Activated T-cell treated with anti-CD3 and anti-CD28 coated beads for 24 hours (primary cell): ENCODE results near the gene ERCC8.
"Not testable (repeated sequence)": the region's sequence is repeated elsewhere in the genome, so short reads cannot be mapped to it uniquely, and the experiment has no call there.

Experiments used
- DNase-seq: peaks from one replicate; pipeline ENCODE4 v3.0.0-alpha.2; 2020; ENCODE audit warnings: low read depth

ERCC8 gene

DNA sequence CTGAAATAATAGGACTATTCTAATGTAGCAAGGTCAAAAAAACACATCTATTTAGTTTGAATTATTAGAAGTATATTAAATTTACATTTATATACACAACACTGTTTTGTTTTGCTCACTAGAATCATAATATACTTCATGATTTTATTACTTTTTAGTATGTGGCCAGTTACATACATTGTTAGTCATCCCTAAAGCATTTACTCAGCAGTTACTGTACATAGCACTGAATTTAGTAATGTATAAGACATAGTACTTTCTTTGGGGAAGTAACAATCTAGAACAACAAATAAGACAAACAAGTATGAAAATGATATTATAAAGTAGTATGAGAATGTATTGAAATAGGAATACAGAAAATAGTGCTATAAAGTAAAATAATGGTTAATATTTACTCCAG lies 28.2 kb downstream of the ERCC8 start:
- no peak for DNase-seq

DNA sequence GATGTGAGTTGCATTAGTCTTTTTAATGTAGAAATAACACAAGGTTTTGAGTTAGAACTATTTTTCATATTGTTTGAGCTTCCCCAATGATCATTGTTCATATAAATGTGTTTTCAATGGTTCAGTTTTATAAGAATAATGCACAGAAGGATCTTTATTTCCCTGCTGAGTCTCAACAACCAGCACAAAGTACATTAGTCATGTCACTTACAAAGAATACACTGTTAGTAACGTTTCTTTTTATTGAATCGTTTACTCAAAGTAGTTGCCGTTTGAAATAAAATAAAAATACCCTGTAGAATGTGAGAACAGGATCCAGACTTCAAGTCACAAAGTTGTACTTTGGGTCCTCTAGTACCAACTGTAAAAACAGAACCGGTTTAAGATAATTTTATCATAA lies 41.5 kb downstream of the ERCC8 start:
- no peak for DNase-seq

DNA sequence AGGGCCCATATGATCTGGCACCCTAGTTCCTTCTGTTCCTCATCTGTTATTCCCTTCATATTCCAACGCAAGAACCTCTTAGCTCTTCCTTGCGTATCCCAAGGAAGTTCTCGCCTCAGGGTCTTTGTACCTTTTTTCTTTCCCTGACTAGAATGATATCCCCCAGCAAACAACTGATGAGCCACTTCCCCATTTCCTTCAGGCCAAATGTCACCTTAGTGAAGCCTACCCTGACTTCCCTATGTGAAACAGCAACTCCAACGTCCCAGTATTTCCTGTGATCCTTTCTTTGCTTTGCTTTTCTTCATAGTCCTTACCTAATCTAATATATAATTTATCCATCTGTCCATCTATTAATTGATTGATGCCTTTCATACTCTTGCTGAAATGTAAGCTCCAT lies 47.9 kb downstream of the ERCC8 start:
- no peak for DNase-seq

DNA sequence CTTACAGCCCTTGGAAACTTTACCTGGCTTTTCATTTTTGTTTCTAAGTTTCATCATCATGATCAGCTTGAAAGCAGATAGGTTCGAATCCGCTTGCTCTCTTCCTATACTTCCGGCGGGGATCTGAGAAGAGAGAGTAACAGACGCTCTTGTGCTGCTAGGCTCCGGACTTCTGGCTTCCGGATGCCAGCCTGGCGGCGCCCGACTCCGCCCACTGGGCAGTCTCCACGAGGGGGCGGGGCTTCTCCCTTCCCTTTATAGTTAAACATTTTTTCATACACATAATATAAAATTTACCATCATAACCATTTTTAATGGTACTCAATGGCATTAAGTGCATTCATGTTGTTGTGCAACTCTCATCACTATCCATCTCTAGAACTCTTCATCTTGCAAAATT lies 51.3 kb downstream of the ERCC8 start:
- no peak for DNase-seq

DNA sequence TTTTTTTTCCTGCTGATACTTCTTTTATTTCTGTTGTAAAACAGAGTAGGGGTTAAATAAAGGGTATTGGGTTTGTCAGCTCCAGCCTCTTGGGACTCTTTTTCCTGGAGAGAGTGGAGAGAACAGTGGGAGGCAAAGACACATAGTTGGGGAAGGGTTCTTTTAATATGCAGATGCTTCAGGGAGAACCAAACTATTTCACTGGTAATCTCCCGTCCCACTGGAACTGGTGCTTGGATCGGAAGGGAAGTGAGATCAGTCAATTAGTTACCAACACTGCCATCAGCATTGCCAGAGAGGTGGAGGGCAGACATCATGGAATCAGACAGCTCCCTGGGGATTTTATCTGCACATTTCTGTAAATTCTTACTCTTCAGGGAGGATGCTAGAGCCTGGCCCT lies 53.2 kb downstream of the ERCC8 start:
- no peak for DNase-seq

DNA sequence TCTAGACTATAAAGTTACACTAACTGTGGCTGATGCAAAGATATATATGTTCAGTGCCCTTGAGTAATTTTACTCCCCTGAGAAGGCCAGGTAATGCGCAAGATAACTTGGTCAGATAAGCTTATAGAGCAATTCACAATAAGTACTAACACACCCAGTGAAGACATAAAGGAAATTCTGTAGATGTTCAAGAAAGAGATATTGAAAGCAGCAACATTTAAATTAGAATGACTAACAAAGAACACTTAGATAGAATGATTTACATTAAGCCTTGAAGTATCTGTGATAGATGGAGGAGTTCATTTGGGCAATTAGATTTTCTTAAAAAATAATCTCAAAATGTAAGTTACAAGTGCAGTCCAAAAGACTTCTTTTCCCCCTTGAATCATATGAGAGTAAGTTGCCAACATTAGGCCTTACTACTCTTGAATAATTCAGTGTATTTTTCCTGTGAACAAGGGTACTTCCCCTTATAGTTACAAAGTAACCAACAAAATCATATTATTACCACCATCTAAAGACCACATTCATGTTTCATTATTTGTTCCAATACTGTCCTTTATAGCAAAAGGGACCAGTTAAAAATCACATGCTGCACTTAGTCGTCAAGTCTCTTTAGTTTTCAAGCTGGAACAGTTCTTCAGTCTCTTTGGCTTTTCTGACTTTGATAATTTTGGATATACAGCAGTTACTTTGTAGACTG lies 56.4 kb downstream of the ERCC8 start:
- no peak for DNase-seq

DNA sequence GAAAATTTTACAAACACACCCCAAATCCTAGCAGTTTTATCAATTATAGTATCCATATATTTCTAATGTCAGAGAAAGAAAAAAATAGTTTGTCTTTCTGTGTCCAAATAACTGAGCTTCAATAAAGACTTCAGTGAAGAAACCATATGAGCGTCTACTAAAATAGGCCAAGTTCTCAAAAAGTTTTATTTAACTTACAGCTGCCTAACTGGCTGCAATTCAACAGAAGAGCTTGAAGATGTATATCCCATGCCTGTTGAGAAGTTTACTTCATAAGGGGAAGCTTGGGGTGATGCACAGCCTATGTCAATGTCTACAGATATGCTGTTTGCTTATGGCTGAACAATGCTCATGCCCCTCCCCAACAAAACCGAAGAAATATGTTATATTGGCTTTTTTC lies 57.1 kb downstream of the ERCC8 start:
- no peak for DNase-seq

DNA sequence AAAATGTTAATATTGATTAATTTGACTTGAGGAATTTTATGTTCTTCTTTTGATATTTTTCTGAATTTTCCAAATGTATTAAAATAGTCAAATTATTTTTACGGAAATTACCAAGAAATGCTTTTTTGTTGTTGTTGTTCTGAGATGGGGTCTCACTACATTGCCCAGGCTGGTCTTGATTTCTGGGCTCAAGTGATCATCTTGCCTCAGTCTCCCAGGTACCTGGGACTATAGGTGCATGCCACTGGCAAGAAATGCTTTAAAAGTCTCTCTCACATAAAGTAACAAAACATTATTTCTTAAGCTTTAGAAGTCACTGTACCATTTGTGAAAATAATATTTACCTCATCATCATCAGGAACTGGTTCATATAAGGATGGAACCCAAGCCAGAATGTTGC lies 57.8 kb downstream of the ERCC8 start:
- DNase-seq = no peak

DNA sequence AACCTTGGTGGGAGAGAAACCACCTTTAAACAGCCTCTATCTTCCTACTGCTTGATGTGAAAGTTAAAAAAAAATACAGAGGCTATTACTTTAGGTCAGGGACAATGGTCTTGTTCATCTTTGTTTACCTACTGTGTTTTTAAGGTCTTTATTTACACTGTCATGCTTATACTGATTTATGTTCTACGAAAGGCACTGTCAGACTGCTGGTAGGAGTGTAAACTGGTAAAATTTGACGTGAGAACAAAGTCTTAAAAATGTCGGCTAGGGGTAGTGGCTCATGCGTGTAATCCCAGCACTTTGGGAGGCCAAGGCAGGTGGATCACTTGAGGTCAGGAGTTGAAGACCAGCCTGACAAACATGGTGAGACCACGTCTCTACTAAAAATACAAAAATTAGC lies 58.7 kb downstream of the ERCC8 start:
- no peak for DNase-seq

DNA sequence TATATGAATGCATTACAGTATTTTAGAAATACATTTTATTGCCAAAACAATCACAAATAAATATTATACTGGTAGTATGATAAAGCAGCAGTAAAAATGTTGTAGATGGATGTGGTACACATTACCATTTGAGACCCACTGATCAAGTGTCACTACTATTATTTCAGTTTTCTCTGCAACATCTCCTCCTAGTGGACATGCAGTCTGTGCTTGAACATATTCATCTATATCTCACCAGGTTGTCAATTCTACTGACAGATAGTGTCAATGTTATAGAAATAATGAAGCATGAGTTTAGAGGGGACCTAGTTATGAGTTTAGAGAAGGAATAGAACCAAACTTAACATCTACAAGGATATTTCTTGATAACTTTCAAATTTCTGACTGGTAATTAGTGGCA lies 61.6 kb downstream of the ERCC8 start:
- no peak for DNase-seq

DNA sequence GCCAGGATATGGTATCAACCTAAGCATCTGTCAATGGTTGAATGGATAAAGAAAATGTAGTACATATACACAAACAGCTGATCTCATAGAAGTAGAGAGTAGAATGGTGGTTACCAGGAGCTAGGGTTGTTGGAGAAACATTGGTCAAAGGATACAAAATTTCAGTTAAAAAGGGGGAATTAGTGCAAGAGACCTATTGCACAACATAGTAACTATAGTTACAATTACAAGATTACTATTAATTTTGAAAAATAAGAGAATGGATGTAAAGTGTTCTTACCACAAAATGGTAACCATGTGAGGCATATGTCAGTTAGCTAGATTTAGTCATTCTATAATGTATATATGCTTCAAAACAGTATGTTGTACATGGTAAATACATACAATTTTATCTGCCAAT lies 72.0 kb downstream of the ERCC8 start:
- no peak for DNase-seq

DNA sequence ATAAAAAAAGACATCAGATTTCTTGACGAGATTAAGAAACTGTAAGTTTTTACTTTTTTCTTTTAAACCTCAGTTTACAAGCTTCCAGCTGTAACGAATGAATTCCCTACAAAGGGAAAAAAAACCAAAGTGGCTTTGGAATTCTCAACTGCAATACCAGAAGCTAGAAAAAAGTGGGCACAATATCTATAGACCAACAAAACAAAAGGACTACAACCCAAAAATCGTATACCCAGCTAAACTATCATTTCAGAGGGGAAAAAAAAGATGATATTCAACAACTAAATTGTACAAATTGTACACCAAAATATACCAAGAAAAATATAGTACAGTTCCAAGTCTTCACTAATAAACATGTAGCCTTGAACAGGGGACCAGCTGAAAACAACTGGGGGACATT lies 74.0 kb downstream of the ERCC8 start:
- no peak for DNase-seq

DNA sequence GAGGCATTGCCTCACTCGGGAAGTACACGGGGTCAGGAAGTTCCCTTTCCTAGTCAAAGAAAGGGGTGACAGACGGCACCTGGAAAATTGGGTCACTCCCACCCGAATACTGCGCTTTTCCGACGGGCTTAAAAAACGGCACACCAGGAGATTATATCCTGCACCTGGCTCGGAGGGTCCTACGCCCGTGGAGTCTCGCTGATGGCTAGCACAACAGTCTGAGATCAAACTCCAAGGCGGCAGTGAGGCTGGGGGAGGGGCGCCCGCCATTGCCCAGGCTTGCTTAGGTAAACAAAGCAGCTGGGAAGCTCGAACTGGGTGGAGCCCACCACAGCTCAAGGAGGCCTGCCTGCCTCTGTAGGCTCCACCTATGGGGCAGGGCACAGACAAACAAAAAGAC lies 84.3 kb downstream of the ERCC8 start:
- not testable (repeated sequence) for DNase-seq

DNA sequence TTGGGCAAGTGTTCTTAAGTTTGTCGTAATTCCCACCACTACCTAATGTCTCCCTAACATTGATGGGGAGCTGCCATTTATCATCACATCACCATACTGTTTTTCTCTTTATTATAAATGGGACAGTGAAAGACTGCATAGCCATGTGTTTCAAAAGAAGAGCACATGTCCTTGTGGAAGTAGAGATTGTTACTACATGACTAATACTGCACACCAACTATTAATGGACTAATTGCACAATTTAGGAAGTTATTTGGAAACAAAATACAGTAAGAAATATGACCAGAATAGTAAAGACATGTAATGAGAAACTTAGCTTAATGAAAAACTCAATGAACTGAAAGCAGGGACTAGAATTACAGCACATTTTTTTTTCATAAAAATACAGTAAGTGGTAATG lies 88.8 kb downstream of the ERCC8 start:
- DNase-seq = no peak

DNA sequence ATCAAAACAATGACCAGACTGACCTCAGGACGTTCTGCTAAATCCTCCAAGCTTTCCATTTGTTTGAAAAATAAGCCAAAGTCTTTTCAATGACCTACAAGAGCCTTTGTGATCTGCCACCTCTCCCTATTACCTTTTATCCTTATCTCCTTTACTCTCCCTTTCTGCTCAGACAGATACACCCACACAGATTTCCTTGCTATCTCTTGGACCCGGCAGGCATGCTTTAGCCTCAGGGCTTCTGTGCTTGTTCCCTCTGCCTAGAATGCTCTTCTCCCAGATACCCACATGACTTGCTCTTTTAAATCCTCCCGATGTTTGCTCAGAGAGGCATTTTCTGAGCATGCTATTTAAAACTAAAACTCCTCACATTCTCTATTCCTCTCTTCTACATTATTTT lies 91.9 kb downstream of the ERCC8 start:
- DNase-seq = no peak

DNA sequence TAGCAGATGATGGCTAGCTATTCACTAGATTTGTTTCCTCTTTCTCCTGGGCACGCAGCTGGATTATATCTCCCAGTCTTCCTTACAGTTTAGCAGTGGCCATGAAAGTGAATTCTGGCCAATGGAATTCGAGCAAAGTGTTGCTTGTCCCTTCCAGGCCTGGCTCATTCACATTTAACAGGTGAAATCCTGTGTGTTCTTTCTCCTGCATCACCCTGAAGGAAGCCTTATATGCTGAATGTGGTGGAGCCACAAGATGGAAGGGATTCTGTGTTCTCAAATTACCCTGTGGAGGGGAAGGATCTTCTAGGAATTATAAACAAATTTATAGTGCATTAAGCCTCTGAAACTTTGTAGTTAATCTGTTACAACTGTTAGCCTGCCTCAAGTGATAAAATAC lies 92.6 kb downstream of the ERCC8 start:
- no peak for DNase-seq

DNA sequence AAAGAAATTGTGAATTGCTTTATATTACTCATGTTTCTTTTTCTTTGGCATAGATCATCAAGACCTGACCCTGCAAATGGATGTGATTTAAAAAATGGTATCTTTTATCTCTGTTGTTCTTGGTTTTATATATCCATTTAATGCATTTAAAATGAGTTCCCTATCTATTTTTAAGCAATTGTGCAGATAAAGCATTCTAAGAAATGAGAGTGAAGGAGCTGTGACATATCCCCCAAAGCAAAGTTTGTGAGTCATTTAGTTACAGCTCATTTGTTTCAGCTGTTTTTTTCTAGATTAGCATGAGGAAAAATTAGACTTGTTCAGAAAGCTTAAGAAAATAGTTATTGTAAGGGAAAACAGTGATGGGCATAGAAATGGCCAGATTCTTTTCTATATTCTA lies 93.2 kb downstream of the ERCC8 start:
- DNase-seq = no peak

DNA sequence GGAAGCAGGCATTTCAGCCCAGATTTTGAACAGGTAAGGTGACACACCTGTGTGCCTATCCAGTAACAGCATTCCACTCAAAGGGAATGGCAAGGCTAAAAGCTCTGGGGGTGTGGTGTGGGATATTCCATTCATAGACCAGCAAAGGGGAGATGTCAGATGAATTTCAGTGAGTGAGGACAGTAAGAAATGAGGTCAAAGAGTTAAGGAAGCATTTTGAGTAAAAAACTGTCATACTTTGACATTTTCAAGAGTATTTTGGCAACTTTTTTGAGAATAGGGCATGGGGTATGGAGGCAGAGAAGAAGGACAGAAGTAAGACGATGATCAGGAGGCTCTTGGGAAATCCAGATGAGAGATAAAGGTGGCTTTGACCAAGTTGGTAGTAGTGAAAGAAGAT lies 98.6 kb downstream of the ERCC8 start:
- no peak for DNase-seq

DNA sequence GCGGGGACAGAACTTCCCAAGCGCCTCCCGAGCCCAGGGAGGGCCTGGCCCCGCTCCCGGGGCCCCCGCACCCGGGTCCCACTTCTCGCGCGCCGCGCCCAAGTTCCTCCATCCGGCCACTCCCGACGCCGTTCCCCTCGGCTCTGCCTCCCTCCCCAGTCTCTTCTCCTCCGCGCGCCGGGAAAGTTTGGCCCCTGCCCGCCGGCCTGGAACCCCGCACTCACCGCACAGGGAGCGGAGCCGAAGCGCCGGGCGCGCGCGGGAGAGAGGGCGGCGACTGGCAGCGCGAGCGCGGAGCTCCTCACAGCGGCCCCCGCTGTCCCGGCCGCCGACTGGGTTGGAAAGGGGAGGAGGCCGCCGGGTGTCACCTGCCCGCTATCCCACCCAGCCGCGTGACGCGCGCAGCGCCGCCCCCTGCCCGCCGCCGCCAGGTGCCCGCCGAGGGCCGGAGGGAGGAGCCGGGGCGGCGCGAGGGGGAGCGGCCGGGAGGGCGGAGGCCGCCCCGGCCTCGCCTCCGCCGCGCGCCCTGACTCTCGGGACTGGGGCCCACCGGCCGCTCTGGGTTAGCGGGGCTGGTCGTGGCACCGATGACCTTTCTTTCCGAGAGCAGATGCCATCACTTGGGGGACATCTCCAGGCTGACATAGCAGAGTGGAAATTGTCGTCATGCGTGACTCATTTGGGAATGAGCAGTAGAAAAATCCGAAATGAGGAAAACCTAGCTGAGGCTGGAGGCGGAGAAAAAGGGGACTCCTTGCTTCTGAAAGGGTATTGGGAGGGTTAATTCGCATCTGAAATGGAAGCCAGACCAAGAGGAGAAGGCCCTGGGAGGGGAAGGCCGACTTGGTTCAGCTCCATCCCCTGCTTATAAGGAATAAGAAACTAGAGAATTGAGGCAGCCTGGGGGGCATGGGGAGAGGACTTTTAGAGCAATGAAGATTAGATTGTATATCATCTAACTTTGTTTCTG lies 100.6 kb downstream of the ERCC8 start, which contains the start of gene ELOVL7:
Gene ELOVL7, minus strand, starts transcription at position 334 of the 970 bp plus-strand sequence. CDS start 56,872 bp downstream, outside the sequence.
- peak; percentile 16 for DNase-seq

DNA sequence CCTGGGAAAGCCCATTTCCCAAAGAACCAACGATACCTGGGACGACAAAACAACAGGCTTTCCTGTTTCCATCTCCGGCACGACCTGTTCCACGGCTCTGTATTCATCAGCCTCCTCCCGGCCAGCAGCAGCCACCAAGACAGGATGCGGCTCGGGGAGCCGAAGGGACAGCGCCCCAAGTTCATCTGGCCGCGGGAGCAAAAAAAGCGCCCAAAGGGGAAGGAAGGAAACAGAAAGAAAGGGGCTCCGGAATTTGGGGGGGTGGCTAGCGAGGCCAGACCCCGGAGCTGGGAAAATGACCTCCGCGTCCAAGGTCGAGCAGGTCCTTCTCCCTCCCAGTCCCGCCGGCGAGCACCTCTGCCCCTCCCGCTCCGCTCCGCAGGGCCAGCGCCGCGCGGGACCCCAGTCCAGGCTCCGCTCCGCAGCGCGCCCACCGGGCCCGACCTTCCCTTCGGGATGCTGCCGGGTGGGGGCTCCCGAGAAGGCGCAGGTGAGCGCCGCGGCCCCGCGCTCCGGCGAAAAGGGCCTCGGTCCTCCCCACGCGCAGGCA lies 101.4 kb downstream of the ERCC8 start:
- no peak for DNase-seq

DNA sequence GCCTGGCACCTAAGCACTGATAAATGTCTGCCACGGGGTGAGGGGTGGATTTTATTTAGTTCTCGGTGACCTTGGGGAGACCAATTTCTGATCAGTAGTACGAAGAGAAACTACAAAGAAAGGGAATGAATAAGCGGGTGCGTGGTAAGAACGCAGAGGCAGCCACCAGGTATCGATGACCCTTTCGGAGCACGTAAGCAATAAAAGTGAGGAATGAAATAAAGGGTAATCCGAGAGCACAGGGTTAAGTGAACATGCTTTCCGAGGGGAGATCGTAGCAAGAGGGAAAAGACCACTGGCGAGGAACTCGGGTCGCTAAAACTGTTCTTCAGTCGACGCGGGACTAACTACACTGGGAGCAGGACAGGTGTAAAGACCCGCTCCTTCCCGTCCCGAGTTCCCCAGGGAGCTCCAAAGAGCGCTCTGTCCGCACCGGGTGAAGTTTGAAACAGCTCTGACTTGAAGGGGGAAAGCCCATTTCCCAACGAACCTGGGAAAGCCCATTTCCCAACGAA lies 101.9 kb downstream of the ERCC8 start:
- DNase-seq = no peak

DNA sequence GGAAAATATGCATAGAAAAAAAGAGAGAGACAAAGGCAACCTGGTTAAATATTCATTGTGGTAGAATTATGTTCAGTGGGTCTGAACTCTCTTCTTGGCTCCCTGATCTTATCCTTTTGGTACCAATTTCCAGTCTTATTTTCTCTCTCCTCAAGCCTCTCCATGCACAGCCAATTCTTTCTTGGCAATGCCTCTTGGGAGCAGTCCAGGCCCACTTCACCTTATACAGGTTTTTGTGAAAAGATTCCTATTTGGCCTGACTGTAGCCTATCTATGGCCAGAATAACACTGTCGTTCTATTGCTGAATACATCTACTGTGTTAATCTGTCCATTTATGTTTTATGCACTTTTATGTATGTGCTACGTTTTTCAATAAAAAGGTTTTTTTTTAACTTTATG lies 103.5 kb downstream of the ERCC8 start:
- no peak for DNase-seq

DNA sequence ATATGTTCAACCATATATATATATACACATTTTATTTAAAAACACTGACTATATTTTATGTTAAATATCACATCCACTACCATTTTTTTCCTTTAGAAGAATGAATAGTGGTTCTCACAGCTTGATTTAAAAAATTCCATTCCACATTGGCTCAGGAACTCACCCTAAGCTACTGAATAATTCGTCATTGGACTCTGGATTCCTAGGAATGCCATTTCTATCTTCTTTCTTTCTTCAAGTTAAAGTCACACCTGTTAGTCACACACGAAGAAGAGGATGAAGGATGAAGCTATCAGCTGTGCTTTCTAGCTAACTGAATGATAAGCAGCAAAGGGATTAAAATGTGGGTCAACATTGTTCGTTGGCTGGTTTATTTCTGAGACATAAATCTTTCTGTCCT lies 108.7 kb downstream of the ERCC8 start:
- no peak for DNase-seq
